HG02610 (cell line): ENCODE data around the gene HHAT.

ENCODE experiments used
- ATAC-seq: cut with Tn5 transposase; IDR thresholded peaks from one replicate; pipeline ENCODE4 v1.9.1; 2021; ENCODE audit warnings: mild to moderate bottlenecking, moderate library complexity; ENCODE audit not compliant: unreplicated experiment

HHAT gene

DNA sequence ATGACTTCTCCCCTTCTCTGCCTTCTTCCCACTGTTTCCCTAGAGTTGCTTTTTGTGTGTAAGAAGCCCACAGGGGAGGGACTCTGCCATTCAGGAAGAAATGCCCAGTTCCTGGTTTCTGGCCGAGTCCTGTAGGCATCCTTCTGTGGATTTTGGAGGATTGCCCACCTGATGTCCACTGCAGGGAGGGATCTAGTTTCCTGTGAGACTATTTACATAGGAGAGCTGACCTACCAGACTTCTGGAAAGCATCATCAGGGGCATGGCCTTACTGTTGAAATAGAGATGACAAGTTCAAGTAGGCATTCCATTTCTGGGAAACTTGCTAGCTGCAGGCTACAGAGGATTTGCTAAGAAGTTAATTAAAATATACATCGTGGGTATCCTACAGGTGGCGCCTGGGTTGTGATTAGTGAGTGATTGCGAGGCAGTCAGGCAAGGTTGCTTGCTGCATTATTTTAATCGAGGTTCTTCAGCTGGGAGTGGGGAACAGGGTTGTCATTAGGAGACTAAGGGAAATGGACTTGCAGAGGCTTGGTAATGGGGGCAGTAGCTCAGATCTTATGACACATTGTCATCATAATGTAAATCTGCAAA is 148.7 kb downstream of the HHAT start:
- ATAC-seq, result no peak

DNA sequence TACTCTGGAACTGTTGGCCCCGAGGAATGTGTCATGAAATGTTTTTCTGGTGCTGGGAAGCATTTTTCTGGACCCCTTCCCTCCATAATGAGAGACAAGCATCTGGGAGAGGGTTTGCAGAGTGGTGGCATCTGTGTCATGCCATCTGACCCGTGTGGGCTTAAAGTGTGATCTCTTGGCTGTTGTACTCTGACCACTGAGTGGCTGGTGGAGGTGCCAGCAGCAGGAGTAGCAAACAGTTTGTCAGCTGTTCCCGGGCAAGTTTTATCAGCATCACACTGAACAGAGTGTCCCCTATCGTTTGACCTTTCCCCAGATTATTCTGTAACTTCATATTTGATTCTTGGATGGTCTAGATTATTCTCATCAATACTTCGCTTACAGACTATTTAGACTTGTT is 150.1 kb downstream of the HHAT start:
- ATAC-seq, result no peak

DNA sequence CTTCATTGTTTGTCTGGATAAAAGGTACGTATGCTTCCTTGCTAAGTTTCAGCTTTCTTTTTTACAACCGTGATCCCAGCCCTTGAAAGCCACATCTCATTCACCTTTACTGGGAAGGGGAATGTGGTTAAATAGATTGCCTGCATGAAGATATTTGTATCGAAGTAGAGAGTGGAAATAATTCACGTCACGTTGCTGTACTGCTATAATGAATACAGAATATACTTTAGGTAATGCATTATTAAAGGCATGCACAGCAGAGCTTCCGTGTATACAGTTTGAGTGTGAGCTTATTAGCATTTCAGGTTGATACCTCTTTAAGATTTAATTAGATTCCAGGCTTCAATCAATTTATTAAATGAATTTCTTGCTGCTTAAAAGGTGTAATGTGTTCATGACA is 153.8 kb downstream of the HHAT start:
- no peak for ATAC-seq

DNA sequence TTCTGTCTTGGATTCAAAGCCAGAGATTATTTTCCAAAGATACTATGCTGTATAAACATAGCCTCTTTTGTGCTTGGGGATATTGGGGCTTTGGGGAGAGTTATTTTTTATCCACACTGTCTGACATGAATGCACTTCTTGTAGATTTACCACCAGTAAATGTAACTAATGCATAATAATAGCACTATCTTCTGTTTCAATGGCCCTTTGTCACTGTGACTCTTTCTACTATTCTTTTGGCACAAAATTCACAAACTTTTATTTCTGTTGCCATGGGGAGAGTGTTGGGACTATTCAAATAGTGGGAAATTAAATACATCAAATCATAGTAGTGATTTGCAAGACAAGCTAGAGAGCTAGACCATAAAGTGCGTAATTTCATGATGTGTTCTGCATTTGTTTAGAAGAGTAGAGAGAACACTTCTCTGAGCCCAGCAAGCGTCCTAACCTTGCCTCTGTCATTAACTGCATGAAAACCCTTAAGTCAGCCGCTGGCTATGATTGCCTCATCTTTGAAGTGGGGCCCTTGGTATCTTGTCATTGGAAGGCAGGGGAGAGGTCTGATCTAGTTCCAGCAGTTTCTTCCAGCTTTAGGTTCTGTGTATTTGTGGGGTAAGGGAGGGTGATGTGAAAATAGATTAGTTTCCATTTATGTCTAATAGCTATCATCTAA is 154.4 kb downstream of the HHAT start:
- no peak for ATAC-seq

DNA sequence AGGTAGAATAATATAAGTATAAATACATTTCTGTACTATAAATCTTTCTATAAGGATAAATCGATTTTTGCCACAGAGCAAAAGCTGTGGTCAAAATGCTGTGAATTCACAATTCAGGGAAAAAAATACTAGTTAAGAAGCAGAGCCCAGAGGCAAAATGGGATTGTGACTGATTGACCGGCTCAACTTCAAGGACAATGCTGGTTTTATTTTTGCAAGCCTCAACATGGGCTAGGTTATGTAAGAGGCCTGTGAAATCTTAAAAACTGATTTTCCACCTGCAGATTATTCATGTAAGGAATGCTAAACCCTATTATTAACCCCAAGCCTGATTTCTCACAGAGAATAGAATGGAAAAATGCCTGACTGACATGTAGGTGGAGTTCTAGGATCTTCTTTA is 155.1 kb downstream of the HHAT start:
- ATAC-seq, result no peak

DNA sequence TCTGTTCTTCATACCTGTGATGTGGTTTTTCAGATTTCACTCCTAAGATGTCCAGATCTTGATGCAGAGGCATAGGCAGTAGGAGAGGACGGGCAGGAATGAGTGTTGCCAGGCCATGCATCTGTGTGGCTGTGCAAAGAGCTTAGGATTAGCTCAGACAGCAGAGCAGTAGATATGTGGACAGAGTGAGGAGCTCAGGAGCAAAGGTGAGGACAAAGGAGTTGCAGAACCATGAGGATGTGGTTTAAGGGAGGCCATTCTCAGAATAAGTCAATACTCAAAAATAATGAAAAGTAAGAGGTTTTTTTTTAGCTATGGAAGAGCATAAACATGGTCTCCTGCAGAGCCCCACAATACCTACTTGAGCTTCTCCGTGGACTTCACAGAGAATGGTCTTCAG is 158.3 kb downstream of the HHAT start:
- no peak for ATAC-seq

DNA sequence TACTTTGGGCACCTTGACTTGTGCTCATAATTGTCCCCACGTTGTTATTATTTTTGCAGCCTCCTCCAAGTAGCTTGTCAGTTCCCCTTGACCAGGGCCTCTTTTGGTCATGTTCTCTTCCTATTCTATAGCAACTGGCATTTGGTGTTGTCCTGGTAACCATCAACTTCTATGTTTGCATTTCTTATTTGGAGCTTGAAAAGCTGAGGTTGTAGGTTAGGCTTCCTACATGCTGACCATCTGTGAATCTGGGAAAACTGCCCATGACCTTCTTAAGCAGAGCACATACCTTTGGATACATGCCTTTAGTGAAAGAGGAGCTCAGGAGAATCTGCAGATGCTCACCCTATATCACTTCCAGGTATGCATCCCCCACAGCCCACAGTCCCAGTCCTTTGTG is 160.8 kb downstream of the HHAT start:
- no peak for ATAC-seq

DNA sequence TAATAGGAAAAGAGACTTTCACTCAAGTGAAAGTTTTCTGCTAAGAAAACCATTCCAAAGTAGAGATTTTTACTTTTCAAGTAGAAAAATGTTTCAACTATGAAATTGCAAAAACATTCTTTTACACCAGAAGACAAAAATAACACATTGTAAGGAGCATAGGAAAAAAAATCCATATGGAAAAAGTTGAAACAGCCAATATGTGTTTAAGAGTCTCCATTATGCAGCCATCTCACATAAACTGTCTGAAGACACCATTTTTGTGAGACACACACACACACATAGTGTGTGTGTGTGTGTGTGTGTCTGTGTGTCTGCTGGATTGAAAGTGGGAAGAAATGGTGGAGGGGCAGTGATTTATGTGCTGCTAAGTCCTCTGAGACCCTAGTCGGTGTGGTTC is 162.1 kb downstream of the HHAT start:
- ATAC-seq, result no peak

DNA sequence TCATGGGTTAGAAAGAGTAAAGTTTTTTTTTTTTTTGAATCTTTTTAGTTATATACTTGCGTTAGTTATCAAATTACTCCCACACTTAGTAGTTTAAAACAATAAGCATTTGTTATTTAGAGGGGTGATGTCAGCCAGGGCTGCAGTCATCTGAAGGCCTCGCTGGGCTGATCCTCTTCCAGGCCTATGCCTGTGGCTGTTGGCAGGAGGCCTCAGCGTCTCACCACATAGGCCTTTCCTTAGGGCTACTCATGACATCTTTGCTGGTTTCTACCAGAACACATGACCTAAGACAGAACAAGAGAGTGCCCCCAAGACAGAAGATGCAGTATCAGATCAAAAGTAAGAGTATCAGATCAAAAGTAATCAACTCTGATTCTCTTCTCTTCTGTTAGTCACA is 167.4 kb downstream of the HHAT start:
- no peak for ATAC-seq

DNA sequence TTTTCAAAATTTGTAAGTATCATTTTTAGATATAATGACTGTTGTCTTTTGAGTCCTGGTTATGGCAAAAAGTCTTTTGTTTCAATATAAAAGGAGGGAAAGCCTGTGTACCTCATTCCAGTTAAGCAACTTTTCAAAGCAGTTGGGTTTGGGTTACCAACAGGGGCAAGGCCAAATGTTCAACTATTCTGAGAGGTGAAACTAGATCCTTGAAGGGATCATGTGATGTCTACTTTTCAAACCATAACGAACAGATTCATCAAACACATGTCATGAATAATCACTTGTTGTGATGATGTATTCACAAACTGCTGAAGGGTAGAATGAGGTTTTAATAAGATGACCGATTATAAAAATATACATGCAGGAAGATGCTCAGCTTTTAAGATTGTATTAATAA is 171.3 kb downstream of the HHAT start:
- ATAC-seq, result no peak

DNA sequence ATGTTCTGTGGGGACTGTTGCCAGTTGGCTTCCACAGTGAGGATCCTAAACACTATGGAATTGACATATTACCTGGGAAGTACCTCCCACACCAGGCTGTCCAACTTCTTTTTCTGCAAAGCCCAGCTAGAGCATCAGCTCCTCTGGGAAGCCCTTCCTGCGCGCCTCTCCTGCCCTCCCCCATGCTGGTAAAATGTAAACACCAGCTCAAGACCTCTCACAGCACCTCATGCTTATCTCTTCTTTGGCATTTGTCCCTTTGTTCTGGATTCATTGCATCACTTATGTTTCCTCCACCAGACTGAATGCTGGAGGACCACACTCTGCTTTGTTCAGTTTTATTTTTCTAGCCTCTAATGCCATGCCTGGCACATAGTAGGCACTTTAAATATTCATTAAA is 172.1 kb downstream of the HHAT start:
- no peak for ATAC-seq

DNA sequence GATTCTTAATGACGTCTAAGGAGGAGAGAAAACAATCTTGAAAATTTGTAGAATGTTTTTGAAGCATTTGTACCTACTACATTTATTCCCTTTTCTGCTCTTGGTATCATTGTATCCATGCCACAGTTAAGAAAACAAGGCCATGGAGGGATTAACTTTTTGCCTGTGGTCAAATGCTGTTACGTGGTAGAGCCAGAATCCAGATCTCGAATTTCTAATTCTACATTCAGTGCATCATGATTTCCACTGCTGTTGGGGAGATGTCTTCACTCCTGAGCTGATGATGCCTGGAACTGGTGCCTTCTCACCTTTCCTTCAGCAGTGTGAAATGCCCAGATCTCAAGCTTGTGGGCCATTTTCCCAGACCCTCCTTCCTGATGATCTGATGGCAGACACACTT is 175.6 kb downstream of the HHAT start:
- no peak for ATAC-seq

DNA sequence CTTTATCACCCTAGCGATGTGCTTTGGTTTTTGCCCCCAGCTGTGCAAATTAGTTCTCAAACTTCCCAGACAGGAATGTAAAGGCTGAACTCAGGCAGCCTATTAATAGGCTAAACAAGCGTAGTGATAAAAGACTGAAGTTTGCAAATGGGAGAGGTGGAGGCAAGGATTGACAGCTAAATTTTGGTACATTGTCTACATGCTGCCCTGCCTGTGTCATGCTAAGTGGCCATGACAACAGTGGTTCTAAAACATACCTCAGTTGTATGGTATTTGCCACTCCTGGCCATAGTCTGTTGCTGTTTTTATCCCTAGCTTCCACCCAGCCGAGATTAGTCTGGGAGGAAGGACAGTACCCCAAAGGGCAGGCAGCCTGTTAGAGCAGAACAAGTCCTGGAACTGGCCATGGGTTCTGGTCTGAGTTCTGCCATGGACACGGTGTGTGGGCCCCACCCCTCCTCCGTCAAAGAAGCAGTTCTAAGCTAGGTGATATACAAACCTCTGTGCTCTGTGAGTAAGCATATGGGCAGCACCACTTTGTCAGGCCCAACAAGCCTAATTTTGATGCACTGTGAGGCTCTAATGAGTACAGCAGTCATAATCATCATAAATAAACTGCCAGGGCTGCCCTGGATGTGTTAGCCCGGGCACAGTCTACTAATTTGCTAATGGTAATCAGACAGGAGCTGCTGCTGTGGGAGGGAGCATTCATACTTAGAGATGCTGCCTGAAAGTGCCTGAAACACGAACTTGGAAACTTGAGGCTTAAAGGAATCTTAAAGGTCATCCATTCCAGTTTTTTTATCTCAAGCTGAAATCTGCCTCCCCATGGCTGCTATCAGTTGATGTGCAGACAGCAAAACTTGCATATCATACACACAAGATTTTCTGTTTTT is 177.1 kb downstream of the HHAT start:
- no peak for ATAC-seq

DNA sequence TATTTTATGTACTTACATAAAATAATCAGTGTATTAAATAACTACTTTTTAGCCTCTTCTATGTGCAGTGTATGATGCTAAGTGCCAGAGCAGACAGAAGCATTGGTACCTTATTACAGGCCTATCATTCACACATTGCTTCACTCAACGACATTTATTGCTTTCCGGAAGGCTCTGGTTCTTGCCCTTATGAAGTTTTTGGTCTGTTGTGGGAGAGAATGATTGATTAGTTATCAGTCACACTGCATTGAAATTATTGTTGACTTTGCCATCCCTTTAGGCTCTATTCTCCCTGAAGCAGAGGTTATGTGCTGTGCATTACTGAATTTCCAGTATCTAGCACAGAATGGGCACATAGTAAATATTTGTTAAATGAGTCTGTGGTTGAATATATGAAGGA is 178.0 kb downstream of the HHAT start:
- ATAC-seq, result no peak

DNA sequence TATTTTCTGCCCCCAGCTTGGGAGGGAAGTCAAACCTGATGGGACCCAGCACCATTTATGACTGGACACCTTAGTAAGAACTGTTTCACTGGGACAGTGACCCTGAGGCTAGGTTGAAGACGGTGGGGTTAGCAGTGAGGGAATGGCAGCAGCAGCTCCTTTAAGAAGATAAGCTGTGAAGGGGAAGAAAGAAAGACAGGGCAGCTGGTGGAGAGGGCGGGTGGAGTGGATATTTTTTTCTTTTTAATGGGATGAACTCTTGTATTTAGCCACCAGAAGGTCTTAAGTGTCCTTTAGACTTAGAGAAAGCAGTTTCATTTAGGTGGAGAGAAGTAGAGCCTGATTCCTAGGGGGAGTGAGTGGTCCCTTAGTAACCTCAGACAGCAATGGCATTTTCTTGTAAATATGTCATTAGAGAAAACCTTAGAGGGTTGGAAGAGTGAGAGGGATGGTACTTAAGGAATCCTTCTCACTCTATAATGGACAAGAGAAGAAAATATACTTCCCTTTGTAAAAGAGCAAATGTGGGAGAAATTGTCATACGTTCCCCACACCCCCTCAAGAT is 187.5 kb downstream of the HHAT start:
- no peak for ATAC-seq

DNA sequence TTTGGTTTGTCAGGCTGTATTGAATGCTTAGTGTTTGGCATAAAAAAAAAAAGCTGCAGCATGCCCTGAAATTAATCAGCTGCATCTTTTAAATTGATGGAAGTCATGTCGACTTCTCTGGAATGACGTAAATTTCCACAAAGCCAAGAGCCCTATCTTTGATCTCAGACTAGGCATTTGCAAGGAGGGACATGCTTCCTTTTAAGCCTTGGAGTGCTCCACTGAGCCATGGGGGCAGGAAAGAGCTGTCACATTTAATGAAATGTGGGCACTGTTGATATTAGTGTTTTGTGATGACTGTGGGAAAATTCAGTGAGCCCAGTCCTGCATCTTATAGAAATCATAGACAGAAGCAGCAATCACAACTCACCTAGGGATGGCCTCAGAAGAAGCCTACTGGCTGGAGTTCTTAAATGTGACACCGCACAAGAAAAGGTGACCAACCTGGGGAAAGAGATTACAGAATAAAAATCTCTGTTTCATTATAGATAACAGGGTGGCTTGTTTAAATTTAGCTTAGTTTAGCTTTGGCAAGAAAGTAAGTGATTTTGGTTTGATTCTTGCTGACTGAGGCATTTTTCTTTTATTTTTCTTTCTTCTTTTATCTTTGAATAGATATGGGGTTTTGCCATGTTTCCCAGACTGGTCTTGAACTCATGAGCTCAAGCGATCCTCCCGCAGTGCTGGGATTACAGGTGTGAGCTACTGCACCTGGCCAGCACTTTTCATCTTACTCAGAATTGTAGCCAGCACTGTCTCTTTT is 188.2 kb downstream of the HHAT start:
- ATAC-seq, result no peak

DNA sequence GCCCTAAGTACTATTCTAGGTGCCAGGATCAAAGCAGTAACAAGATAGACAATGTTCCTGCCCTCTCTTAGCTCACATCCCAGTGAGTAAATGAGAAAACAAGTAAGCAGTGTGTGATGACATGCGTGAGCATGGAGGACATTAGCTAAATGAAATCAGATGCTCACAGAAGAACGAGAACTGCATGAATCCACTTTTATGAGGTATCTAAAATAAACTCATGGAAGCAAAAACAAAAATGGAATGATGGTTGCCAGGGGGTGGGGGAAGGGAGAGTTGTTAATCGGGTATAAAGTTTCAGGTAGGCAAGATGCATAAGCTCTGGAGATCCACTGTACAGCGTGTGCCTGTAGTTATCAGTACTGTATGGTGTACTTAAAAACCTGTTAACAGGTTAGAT is 195.1 kb downstream of the HHAT start:
- ATAC-seq, result no peak

DNA sequence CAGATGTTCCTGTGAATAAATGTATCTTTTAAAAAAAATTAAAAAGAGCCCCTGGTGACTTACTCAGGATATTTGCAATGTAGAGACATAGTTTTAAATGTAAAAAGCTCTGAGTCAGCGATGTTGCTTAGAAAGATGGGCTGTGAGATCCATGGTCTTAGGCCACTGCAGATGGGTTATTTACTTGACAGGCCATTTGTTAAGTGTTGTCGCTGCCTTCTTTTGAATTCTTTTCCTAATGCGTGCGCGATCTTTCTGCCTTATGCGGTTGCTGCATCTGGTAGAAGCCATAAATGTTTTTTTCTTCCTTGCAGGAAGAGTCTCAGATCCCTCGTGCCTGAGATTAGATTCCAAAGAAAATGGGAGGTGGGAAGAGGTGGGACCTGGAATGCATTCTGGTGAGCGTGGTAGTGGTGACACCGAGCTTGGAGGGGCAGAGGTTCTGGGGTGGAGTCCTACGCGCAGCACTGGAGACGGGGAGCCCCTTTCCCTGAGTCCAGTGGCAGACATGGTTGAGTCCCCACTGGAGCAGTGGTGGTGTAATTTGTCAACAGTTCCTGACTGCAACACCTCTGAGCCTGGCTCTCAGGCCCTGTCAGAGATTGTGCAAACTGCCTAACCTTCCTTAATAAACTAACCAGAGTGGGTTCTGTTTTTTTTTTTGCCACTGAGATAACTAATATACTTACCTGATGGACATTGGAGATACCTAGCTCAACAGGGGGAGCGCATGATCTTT is 197.2 kb downstream of the HHAT start:
- ATAC-seq, result no peak

DNA sequence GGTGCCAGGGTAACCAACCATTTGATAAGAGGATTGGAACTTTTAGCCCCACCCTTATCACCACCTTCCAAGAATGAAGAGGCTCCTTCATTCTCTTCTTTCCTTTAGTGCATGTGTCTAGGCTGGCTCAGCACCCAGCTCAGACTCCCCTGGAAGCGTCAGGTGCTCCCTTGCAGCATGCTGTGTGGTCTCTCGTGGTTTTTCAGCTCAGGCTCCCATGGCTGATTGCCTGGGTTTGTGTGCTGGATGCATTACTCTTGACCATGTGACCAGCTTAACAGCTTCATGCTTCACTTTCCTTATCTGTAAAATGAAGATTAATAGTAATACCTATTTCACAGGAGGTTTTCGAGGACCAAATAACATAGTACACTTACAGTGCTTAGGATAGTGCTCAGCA is 198.4 kb downstream of the HHAT start:
- no peak for ATAC-seq

DNA sequence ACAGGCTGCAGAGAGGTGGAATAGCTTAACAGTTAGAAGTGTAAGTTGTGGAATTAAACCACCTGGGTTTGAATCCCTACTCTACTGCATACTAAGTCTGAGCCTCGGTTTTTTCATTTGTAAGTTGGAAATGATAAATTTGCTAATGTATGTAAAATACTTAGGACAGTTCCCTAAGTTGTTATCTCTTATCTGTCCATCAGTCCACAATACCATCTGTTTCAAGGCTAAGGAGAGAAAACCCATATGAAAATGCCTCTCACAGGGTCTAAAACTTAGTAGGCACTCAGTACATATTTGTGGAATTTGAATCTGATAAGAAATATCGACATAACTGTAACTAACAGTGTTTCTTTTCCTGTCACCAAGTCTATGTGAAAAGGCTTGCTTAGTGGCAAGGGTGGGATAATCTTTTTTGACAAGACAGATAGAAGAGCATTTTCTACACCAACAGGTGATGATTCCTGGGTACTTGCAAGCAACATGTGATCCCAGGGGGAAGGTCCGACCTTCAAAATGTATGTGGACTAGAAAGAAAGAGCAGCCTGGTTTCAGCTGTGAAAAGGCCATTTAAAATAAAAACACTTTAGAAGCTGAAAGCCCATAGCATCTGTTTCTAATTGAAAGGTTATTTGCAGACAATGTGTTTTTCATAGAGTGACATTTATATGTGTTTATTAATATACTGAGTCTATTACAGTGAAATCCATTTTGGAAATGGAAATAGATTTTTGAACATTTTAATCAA is 202.9 kb downstream of the HHAT start:
- no peak for ATAC-seq
